PFSK-1 (cell line): ENCODE measurements around the gene GSN.

Experiments
- FOXP2 ChIP-seq: optimal IDR thresholded peaks from 2 replicates; pipeline ENCODE3; 2011; ENCODE audit warnings: borderline replicate concordance, control low read depth, inconsistent platforms; ENCODE audit not compliant: insufficient read depth; ENCODE audit errors: extremely low read length, extremely low read depth
- POLR2AphosphoS5 ChIP-seq: IDR thresholded peaks from 2 replicates; pipeline ENCODE4 v1.6.1; 2012; ENCODE audit warnings: low read depth, mild to moderate bottlenecking, control low read depth, low read length, moderate library complexity
- REST ChIP-seq, 2 experiments: IDR thresholded peaks; 2 replicates each; pipeline versions ENCODE4 v1.6.1 to v1.8.0; 2011 to 2012; ENCODE audit warnings: low read depth in 2 of 2, low read length in 2 of 2, control low read depth in 1 of 2, inconsistent platforms in 1 of 2, mild to moderate bottlenecking in 1 of 2, moderate library complexity in 1 of 2; ENCODE audit not compliant: insufficient read depth in 1 of 2
- SIN3A ChIP-seq: IDR thresholded peaks from 2 replicates; pipeline ENCODE4 v1.6.1; 2012; ENCODE audit warnings: mild to moderate bottlenecking, low read length, moderate library complexity, borderline replicate concordance; ENCODE audit not compliant: insufficient read depth
- TAF1 ChIP-seq: IDR thresholded peaks from 2 replicates; pipeline ENCODE4 v1.6.1; 2012; ENCODE audit warnings: low read length, control low read depth, borderline replicate concordance; ENCODE audit not compliant: insufficient read depth

GSN gene

GRCh38 chr9:121367306-121368137, 99.6 kb downstream of the GSN start:
- TF ChIP-seq FOXP2 (no peak), SIN3A (no peak), REST (IDR thresholded peaks at IDR 0.05; ENCODE audit: insufficient read depth in 1 of 2, low read depth in 2 of 2, low read length in 2 of 2) (no peak), POLR2AphosphoS5 (no peak), TAF1 (no peak)

- TF ChIP-seq SIN3A (no peak), FOXP2 (no peak), POLR2AphosphoS5 (no peak), REST (IDR thresholded peaks at IDR 0.05; ENCODE audit: insufficient read depth in 1 of 2, low read depth in 2 of 2, low read length in 2 of 2) (no peak), TAF1 (no peak)
Observed at GRCh38 chr9:121368138-121368522, 100.2 kb downstream of the GSN start.

DNA sequence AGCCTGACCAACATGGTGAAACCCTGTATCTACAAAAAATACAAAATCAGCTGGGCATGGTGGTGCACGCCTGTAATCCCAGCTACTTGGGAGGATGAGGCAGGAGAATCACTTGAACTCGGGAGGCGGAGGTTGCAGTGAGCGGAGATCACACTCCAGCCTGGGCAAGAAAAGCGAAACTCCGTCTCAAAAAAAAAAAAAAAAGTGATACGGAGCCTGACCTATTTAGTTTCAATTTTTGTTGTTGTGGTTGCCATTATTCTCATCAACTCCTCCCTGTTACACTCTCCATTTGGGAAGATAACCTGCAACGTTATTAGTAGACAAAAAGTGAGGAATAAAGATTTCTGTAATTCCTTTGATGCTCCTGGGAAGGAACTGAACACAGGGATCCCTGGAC, 100.8 kb downstream of the GSN start:
- TF ChIP-seq TAF1 (no peak), REST (IDR thresholded peaks at IDR 0.05; ENCODE audit: insufficient read depth in 1 of 2, low read depth in 2 of 2, low read length in 2 of 2) (no peak), POLR2AphosphoS5 (no peak), FOXP2 (no peak), SIN3A (no peak)

DNA sequence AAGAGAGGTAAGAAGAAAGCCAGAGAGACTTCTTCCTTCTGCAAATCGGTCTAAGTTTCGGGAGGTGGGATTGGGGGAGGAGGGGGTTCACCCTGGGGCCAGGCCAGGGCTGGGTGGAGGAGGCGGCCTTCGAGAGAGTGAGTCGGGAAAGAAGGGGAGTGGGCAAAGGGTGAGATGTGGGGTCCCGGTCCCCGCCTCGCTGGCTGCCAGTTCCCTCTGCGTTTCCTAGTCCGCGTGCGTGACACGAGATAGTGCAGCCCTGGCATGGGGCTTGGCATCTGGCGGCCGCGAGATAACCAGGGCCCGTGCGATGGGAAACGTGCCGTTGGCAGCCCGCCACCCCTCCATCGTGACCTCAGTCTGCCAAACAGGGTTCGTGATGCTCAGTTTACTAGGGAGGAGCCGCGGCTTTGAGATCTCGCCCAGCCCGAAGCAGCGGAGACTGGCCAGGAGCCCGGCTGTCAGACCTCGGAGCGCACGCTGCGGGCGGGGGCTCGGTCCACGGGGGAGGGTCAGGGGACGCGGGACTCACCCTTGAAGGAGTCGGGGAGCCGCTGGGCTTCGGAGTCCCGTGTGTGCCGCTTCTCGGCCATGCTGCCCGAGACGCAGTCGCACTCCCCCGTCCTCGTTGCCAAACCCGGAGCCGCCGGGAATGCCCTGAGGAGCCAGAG, 101.8 kb downstream of the GSN start, which contains the start of gene STOM:
Gene STOM, minus strand, starts transcription at position 656 of the 671 bp plus-strand sequence. Its CDS starts 63 bp downstream, at position 593.
- TF ChIP-seq FOXP2: no peak
- TF ChIP-seq POLR2AphosphoS5: peak; percentile 55; the same call in 1 of the 2 replicates

DNA sequence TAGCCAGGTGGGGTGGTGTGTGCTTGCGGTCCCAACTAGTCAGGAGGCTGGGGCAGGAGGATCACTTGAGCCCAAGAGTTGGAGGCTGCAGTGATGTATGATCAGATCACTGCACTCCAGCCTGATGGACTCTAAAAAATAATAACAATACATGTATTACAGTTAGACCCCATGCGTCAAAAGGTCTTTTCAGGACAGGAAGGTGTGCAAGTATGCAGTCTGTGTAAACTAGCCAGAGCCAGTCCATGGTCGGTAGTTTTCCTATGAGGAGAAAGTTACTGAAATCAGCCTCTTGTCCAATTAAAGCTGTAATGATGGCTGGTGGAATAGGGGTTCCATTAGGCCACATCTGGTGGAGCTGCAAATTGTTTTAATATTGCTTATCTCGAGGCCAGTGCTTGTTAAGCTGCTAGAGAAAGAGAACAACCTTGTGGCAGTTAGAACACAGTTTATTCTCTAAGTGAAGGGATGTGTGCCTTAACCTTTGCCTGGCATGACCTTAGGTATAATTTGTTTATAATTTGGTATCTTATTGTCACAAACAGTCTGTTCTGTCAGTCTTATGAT, 103.6 kb downstream of the GSN start:
- TF ChIP-seq FOXP2: no peak
- no peak for TF ChIP-seq TAF1
- no peak for TF ChIP-seq REST (IDR thresholded peaks at IDR 0.05; ENCODE audit: insufficient read depth in 1 of 2, low read depth in 2 of 2, low read length in 2 of 2)
- no peak for TF ChIP-seq POLR2AphosphoS5
- TF ChIP-seq SIN3A: no peak
